ENCODE results near the gene IMMP1L.

DNA sequence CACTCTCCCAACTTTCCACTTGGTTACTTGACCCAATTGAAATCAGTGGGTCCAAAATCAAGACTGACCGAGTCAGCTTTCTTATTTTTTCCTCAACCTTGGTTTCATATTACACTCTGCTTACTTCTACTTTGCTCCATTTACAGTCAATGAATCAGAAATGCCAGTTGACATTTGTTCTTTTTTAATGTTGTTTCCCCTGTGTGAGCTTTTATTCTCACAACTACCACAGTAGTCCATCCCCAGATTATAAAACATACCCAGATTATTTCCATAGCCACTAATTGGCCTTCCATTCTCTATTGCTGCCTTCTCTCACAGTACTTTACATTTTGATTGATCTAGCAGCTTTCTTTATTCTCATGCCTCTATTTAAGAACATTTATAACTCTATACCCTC, 89.8 kb downstream of the IMMP1L start:
- TF ChIP-seq CTCF (conservative IDR thresholded peaks at IDR 0.05 in 1 of 2, IDR thresholded peaks at IDR 0.05 in 1 of 2; ENCODE audit: extremely low read depth in 1 of 2, insufficient read depth in 1 of 2, low read depth in 1 of 2, low read length in 2 of 2) (no peak), EZH2 (IDR thresholded peaks at IDR 0.05; ENCODE audit: borderline replicate concordance, low read length) (no peak)
